HUES64 (cell line): ENCODE measurements around the gene RGS9.
A peak's percentile ranks its signal among the peaks of the same experiment; 100 is the strongest.

Experiments
- H3K27ac ChIP-seq: 2 replicates; pipeline ENCODE4 v1.7.0; 2013; ENCODE audit warnings: low read depth, low read length, inconsistent platforms
- H3K27me3 ChIP-seq: 2 replicates; pipeline ENCODE4 v1.6.1; 2013; ENCODE audit warnings: mild to moderate bottlenecking, low read length; ENCODE audit not compliant: insufficient read depth
- H3K36me3 ChIP-seq: 2 replicates; pipeline ENCODE4 v1.6.1; 2013; ENCODE audit warnings: mild to moderate bottlenecking, low read length; ENCODE audit not compliant: insufficient read depth
- H3K4me1 ChIP-seq: 2 replicates; pipeline ENCODE4 v1.6.1; 2013; ENCODE audit warnings: mild to moderate bottlenecking, low read length, moderate library complexity; ENCODE audit not compliant: insufficient read depth
- H3K4me3 ChIP-seq: 2 replicates; pipeline ENCODE4 v1.5.1; 2013; ENCODE audit warnings: mild to moderate bottlenecking, low read length, moderate library complexity
- H3K9ac ChIP-seq: 2 replicates; pipeline ENCODE4 v1.6.1; 2013; ENCODE audit warnings: mild to moderate bottlenecking, low read depth, low read length
- H3K9me3 ChIP-seq: 2 replicates; pipeline ENCODE4 v1.6.1; 2013; ENCODE audit warnings: low read depth, low read length; ENCODE audit not compliant: insufficient read depth
- WGBS: fragments of 150-250, 120-280 bp; methylation state at CpG from one replicate; pipeline ENCODE4 v1.1.7; 2013; ENCODE audit warnings: missing lambda C conversion rate; 5-methylcytosine and 5-hydroxymethylcytosine counted together

The RGS9 gene

GRCh38 chr17:65184235-65184959, 47.2 kb downstream of the RGS9 start:
- no peak overlapping the region for H3K4me3 ChIP-seq
- peak overlapping the region; percentile 84 for H3K27ac ChIP-seq
- peak overlapping the region; percentile 64; the same call in 1 of the 2 replicates for H3K9ac ChIP-seq
- no peaks in the 10 kb centered on the region for H3K27me3 ChIP-seq
- H3K4me1 ChIP-seq = peaks cover 24% of the 10 kb centered on the region
- no peaks in the 10 kb centered on the region for H3K36me3 ChIP-seq
- no peaks in the 10 kb centered on the region for H3K9me3 ChIP-seq
- 65% methylated on average over 5 of the region's 5 CpGs for WGBS

GRCh38 chr17:65185062-65185461, 47.9 kb downstream of the RGS9 start:
- H3K36me3 ChIP-seq = no peaks in the 10 kb centered on the region
- 99% methylated on average over 4 of the region's 4 CpGs for WGBS
- H3K4me1 ChIP-seq = peaks cover 24% of the 10 kb centered on the region
- no peak overlapping the region for H3K9ac ChIP-seq
- no peaks in the 10 kb centered on the region for H3K27me3 ChIP-seq
- no peak overlapping the region for H3K27ac ChIP-seq
- H3K9me3 ChIP-seq = no peaks in the 10 kb centered on the region
- H3K4me3 ChIP-seq = no peak overlapping the region

- Histone ChIP-seq H3K4me3 (no peak overlapping the region), H3K4me1 (peaks cover 24% of the 10 kb centered on the region)
- 89% methylated on average over 11 of the region's 13 CpGs for WGBS
Observed at GRCh38 chr17:65185668-65186382, 48.7 kb downstream of the RGS9 start.

GRCh38 chr17:65190467-65191097, 53.4 kb downstream of the RGS9 start:
- Histone ChIP-seq H3K27ac (no peak overlapping the region), H3K9me3 (no peaks in the 10 kb centered on the region), H3K4me1 (peaks cover 7% of the 10 kb centered on the region), H3K27me3 (no peaks in the 10 kb centered on the region), H3K4me3 (no peak overlapping the region), H3K9ac (no peak overlapping the region), H3K36me3 (no peaks in the 10 kb centered on the region)
- 94% methylated on average over 6 of the region's 6 CpGs for WGBS

More at GRCh38 chr17:65185668-65186382, 48.7 kb downstream of the RGS9 start:
- H3K27me3 ChIP-seq = no peaks in the 10 kb centered on the region
- no peaks in the 10 kb centered on the region for H3K9me3 ChIP-seq
- H3K36me3 ChIP-seq = no peaks in the 10 kb centered on the region
- no peak overlapping the region for H3K9ac ChIP-seq
- H3K27ac ChIP-seq = no peak overlapping the region

GRCh38 chr17:65191811-65192740, 54.9 kb downstream of the RGS9 start:
- Histone ChIP-seq H3K27ac (no peak overlapping the region), H3K4me3 (no peak overlapping the region), H3K9ac (no peak overlapping the region), H3K36me3 (no peaks in the 10 kb centered on the region), H3K9me3 (no peaks in the 10 kb centered on the region), H3K27me3 (no peaks in the 10 kb centered on the region), H3K4me1 (peaks cover 3% of the 10 kb centered on the region; the same call in 1 of the 2 replicates)
- 86% methylated on average over 8 of the region's 8 CpGs for WGBS

- Histone ChIP-seq H3K27me3 (no peaks in the 10 kb centered on the region), H3K4me1 (peaks cover 3% of the 10 kb centered on the region; the same call in 1 of the 2 replicates), H3K36me3 (no peaks in the 10 kb centered on the region), H3K27ac (no peak overlapping the region), H3K4me3 (no peak overlapping the region), H3K9me3 (no peaks in the 10 kb centered on the region), H3K9ac (no peak overlapping the region)
- 97% methylated on average over 4 of the region's 5 CpGs for WGBS
Observed at GRCh38 chr17:65193305-65193704, 56.1 kb downstream of the RGS9 start.

GRCh38 chr17:65193716-65194293, 56.6 kb downstream of the RGS9 start:
- WGBS = 94% methylated on average over 9 of the region's 9 CpGs
- H3K9ac ChIP-seq = no peak overlapping the region
- H3K27ac ChIP-seq = no peak overlapping the region
- no peaks in the 10 kb centered on the region for H3K9me3 ChIP-seq
- peaks cover 3% of the 10 kb centered on the region; the same call in 1 of the 2 replicates for H3K4me1 ChIP-seq
- H3K4me3 ChIP-seq = no peak overlapping the region
- H3K36me3 ChIP-seq = no peaks in the 10 kb centered on the region
- no peaks in the 10 kb centered on the region for H3K27me3 ChIP-seq

- H3K4me3 ChIP-seq = no peak overlapping the region
- H3K36me3 ChIP-seq = no peaks in the 10 kb centered on the region
- no peaks in the 10 kb centered on the region for H3K9me3 ChIP-seq
- no peak overlapping the region for H3K9ac ChIP-seq
- no peak overlapping the region for H3K27ac ChIP-seq
- no peaks in the 10 kb centered on the region for H3K27me3 ChIP-seq
- H3K4me1 ChIP-seq = peaks cover 3% of the 10 kb centered on the region; the same call in 1 of the 2 replicates
- WGBS = 91% methylated on average over 9 of the region's 9 CpGs
Observed at GRCh38 chr17:65194670-65195334, 57.6 kb downstream of the RGS9 start.

GRCh38 chr17:65195716-65196115, 58.5 kb downstream of the RGS9 start:
- WGBS = 63% methylated on average over 7 of the region's 7 CpGs
- no peak overlapping the region for H3K27ac ChIP-seq
- H3K36me3 ChIP-seq = no peaks in the 10 kb centered on the region

GRCh38 chr17:65196617-65197016, 59.4 kb downstream of the RGS9 start:
- Histone ChIP-seq H3K36me3 (no peaks in the 10 kb centered on the region), H3K27me3 (no peaks in the 10 kb centered on the region), H3K9me3 (no peaks in the 10 kb centered on the region), H3K4me1 (peaks cover 3% of the 10 kb centered on the region; the same call in 1 of the 2 replicates), H3K4me3 (no peak overlapping the region), H3K27ac (no peak overlapping the region), H3K9ac (no peak overlapping the region)
- 66% methylated on average over 5 of the region's 5 CpGs for WGBS

More at GRCh38 chr17:65195716-65196115, 58.5 kb downstream of the RGS9 start:
- Histone ChIP-seq H3K9ac (no peak overlapping the region), H3K4me1 (peaks cover 3% of the 10 kb centered on the region; the same call in 1 of the 2 replicates), H3K9me3 (no peaks in the 10 kb centered on the region), H3K4me3 (no peak overlapping the region), H3K27me3 (no peaks in the 10 kb centered on the region)
